ENCODE measurements around the gene NEUROD6. TPM values are rescaled to one million over a fixed set of nuclear protein-coding genes. Genes with fewer than 3 reads are reported as not detected.

Gene NEUROD6
- polyA plus RNA-seq, 1 experiment = not detected

GRCh38 chr7:31335161-31335856, 5.2 kb downstream of the NEUROD6 start:
- Histone ChIP-seq H3K4me3 (ENCODE audit: low read depth, low read length) (no peak overlapping the region), H3K27me3 (ENCODE audit: control insufficient read depth, insufficient read depth, low read length) (no peaks in the 10 kb centered on the region), H3K36me3 (ENCODE audit: control insufficient read depth, insufficient read depth, low read length) (no peaks in the 10 kb centered on the region)
- CTCF ChIA-PET = interaction anchor here (1.1 kb wide), 1 partner anchor 25 kb away, joined by 3 read pairs; no protein-coding TSS in a partner anchor
- POLR2A ChIA-PET = no interaction called here
- TF ChIP-seq CTCF (IDR thresholded peaks at IDR 0.05; ENCODE audit: insufficient read depth, low read depth, low read length) = no peak
- no peak for DNase-seq (ENCODE audit: low read depth)

- ChIA-PET CTCF (no interaction called here), POLR2A (no interaction called here)
- no peak for DNase-seq (ENCODE audit: low read depth)
- no peak overlapping the region for H3K4me3 ChIP-seq (ENCODE audit: low read depth, low read length)
- TF ChIP-seq CTCF (IDR thresholded peaks at IDR 0.05; ENCODE audit: insufficient read depth, low read depth, low read length) = no peak
- no peaks in the 10 kb centered on the region for H3K27me3 ChIP-seq (ENCODE audit: control insufficient read depth, insufficient read depth, low read length)
- H3K36me3 ChIP-seq (ENCODE audit: control insufficient read depth, insufficient read depth, low read length) = no peaks in the 10 kb centered on the region
These were observed 7.2 kb downstream of the NEUROD6 start for GRCh38 chr7:31333291-31333690.

GRCh38 chr7:31327071-31327470, 13.5 kb downstream of the NEUROD6 start:
- Histone ChIP-seq H3K4me3 (ENCODE audit: low read depth, low read length) (no peak overlapping the region), H3K27me3 (ENCODE audit: control insufficient read depth, insufficient read depth, low read length) (no peaks in the 10 kb centered on the region), H3K36me3 (ENCODE audit: control insufficient read depth, insufficient read depth, low read length) (no peaks in the 10 kb centered on the region)
- no peak for TF ChIP-seq CTCF (IDR thresholded peaks at IDR 0.05; ENCODE audit: insufficient read depth, low read depth, low read length)
- ChIA-PET CTCF (no interaction called here), POLR2A (no interaction called here)
- DNase-seq (ENCODE audit: low read depth) = no peak

GRCh38 chr7:31326416-31326815, 14.1 kb downstream of the NEUROD6 start:
- H3K4me3 ChIP-seq (ENCODE audit: low read depth, low read length) = no peak overlapping the region
- no peaks in the 10 kb centered on the region for H3K27me3 ChIP-seq (ENCODE audit: control insufficient read depth, insufficient read depth, low read length)
- CTCF ChIA-PET = no interaction called here
- no peak for TF ChIP-seq CTCF (IDR thresholded peaks at IDR 0.05; ENCODE audit: insufficient read depth, low read depth, low read length)
- DNase-seq (ENCODE audit: low read depth) = no peak
- H3K36me3 ChIP-seq (ENCODE audit: control insufficient read depth, insufficient read depth, low read length) = no peaks in the 10 kb centered on the region
- POLR2A ChIA-PET = no interaction called here

- Histone ChIP-seq H3K36me3 (ENCODE audit: control insufficient read depth, insufficient read depth, low read length) (no peaks in the 10 kb centered on the region), H3K27me3 (ENCODE audit: control insufficient read depth, insufficient read depth, low read length) (no peaks in the 10 kb centered on the region), H3K4me3 (ENCODE audit: low read depth, low read length) (no peak overlapping the region)
- POLR2A ChIA-PET = no interaction called here
- CTCF ChIA-PET = no interaction called here
- DNase-seq (ENCODE audit: low read depth) = no peak
- TF ChIP-seq CTCF (IDR thresholded peaks at IDR 0.05; ENCODE audit: insufficient read depth, low read depth, low read length) = no peak
These were observed 17.4 kb downstream of the NEUROD6 start for GRCh38 chr7:31323101-31323500.

All from BJ (cell line).